H9 (cell line): Measurements from ENCODE around the gene GABRR2. TPM values are rescaled to one million over a fixed set of nuclear protein-coding genes. Genes with fewer than 3 reads are reported as not detected.

Experiments
- DNase-seq: peaks from one replicate; pipeline ENCODE4 v3.0.0-alpha.2; 2017
- H2AFZ ChIP-seq: one replicate; pipeline ENCODE4 v1.6.1; 2013; ENCODE audit warnings: mild to moderate bottlenecking, low read length, control low read depth, moderate library complexity
- H2AK5ac ChIP-seq: 2 replicates; pipeline ENCODE4 v1.6.1; 2013; ENCODE audit warnings: low read length, control low read depth, mixed read lengths; ENCODE audit not compliant: insufficient read length
- H2BK120ac ChIP-seq: one replicate; pipeline ENCODE4 v1.6.1; 2013; ENCODE audit warnings: low read depth, mild to moderate bottlenecking, low read length, control low read depth, inconsistent platforms; ENCODE audit not compliant: poor library complexity, severe bottlenecking
- H2BK12ac ChIP-seq: 2 replicates; pipeline ENCODE4 v1.6.1; 2013; ENCODE audit warnings: low read length, control low read depth, mixed read lengths, low read depth; ENCODE audit not compliant: insufficient read length
- H2BK15ac ChIP-seq: 2 replicates; pipeline ENCODE4 v1.6.1; 2013; ENCODE audit warnings: low read depth, low read length, control low read depth
- H2BK20ac ChIP-seq: one replicate; pipeline ENCODE4 v1.6.1; 2013; ENCODE audit warnings: low read depth, mild to moderate bottlenecking, low read length, control low read depth, inconsistent platforms; ENCODE audit not compliant: poor library complexity, severe bottlenecking
- H2BK5ac ChIP-seq: 2 replicates; pipeline ENCODE4 v1.6.1; 2013; ENCODE audit warnings: low read length, control low read depth, mixed read lengths; ENCODE audit not compliant: insufficient read length
- H3K14ac ChIP-seq: 2 replicates; pipeline ENCODE4 v1.6.1; 2013; ENCODE audit warnings: low read length, control low read depth; ENCODE audit not compliant: insufficient read depth
- H3K18ac ChIP-seq: 2 replicates; pipeline ENCODE4 v1.6.1; 2013; ENCODE audit warnings: low read depth, mild to moderate bottlenecking, mixed read lengths, low read length, control low read depth; ENCODE audit not compliant: insufficient read length
- H3K23ac ChIP-seq: 2 replicates; pipeline ENCODE4 v1.6.1; 2013; ENCODE audit warnings: low read length, control low read depth, mixed read lengths, low read depth; ENCODE audit not compliant: insufficient read length
- H3K23me2 ChIP-seq: 2 replicates; pipeline ENCODE4 v1.6.1; 2013; ENCODE audit warnings: low read depth, mild to moderate bottlenecking, mixed read lengths, low read length, control low read depth; ENCODE audit not compliant: insufficient read length, poor library complexity, severe bottlenecking
- H3K27ac ChIP-seq: 2 replicates; pipeline ENCODE4 v1.5.1; 2013; ENCODE audit warnings: low read length, control low read depth, mixed read lengths, low read depth; ENCODE audit not compliant: insufficient read length
- H3K27me3 ChIP-seq: 2 replicates; pipeline ENCODE4 v1.6.1; 2013; ENCODE audit warnings: low read length, control low read depth, inconsistent platforms; ENCODE audit not compliant: insufficient read depth
- H3K4ac ChIP-seq: 2 replicates; pipeline ENCODE4 v1.6.1; 2013; ENCODE audit warnings: low read depth, mild to moderate bottlenecking, control low read depth, inconsistent platforms, low read length, moderate library complexity
- H3K4me1 ChIP-seq: 2 replicates; pipeline ENCODE4 v1.6.1; 2013; ENCODE audit warnings: low read length, control low read depth, inconsistent platforms; ENCODE audit not compliant: insufficient read depth
- H3K4me2 ChIP-seq: 2 replicates; pipeline ENCODE4 v1.6.1; 2013; ENCODE audit warnings: low read length, control low read depth, mixed read lengths; ENCODE audit not compliant: insufficient read length, insufficient read depth
- H3K56ac ChIP-seq: 2 replicates; pipeline ENCODE4 v1.6.1; 2013; ENCODE audit warnings: low read depth, mild to moderate bottlenecking, mixed read lengths, low read length, control low read depth; ENCODE audit not compliant: insufficient read length
- H3K79me1 ChIP-seq: 2 replicates; pipeline ENCODE4 v1.6.1; 2013; ENCODE audit warnings: low read depth, mild to moderate bottlenecking, moderate library complexity, low read length, control low read depth, inconsistent platforms; ENCODE audit not compliant: insufficient read depth, poor library complexity, severe bottlenecking
- H3K79me2 ChIP-seq: 2 replicates; pipeline ENCODE4 v1.6.1; 2013; ENCODE audit warnings: low read length, control low read depth, inconsistent platforms; ENCODE audit not compliant: insufficient read depth
- H3K9ac ChIP-seq: 2 replicates; pipeline ENCODE4 v1.6.1; 2013; ENCODE audit warnings: low read length, control low read depth, mixed read lengths; ENCODE audit not compliant: insufficient read length; ENCODE audit errors: extremely low read depth
- H3K9me3 ChIP-seq: one replicate; pipeline ENCODE4 v1.6.1; 2013; ENCODE audit warnings: low read depth, low read length, inconsistent platforms; ENCODE audit not compliant: control insufficient read depth
- H3T11ph ChIP-seq: one replicate; pipeline ENCODE4 v1.6.1; 2013; ENCODE audit warnings: mild to moderate bottlenecking, low read length, control low read depth, inconsistent platforms
- H4K20me1 ChIP-seq: one replicate; pipeline ENCODE4 v1.6.1; 2013; ENCODE audit not compliant: control insufficient read depth, insufficient read length, insufficient read depth
- H4K5ac ChIP-seq: 2 replicates; pipeline ENCODE4 v1.6.1; 2013; ENCODE audit warnings: low read depth, mild to moderate bottlenecking, mixed read lengths, low read length, control low read depth; ENCODE audit not compliant: insufficient read length
- H4K8ac ChIP-seq: replicated peaks from 2 replicates; pipeline ENCODE4 v1.6.1; 2013; ENCODE audit warnings: low read length, control low read depth, mixed read lengths, low read depth; ENCODE audit not compliant: insufficient read length
- H4K91ac ChIP-seq: 2 replicates; pipeline ENCODE4 v1.6.1; 2013; ENCODE audit warnings: low read depth, mild to moderate bottlenecking, moderate library complexity, mixed read lengths, low read length, control low read depth; ENCODE audit not compliant: insufficient read length
- H3K27ac Mint-ChIP-seq, 3 experiments: 2 replicates in 2 of 3; 3 replicates in 1 of 3; pipeline ENCODE4 v1.8.0; 2020 to 2021; ENCODE audit warnings: mixed read lengths in 3 of 3, mild to moderate bottlenecking in 1 of 3, moderate library complexity in 1 of 3
- H3K27me3 Mint-ChIP-seq: 2 replicates; pipeline ENCODE4 v1.8.0; 2021; ENCODE audit warnings: low read depth, mild to moderate bottlenecking, moderate library complexity, mixed read lengths
- H3K36me3 Mint-ChIP-seq, 3 experiments: 2 replicates in 2 of 3; 3 replicates in 1 of 3; pipeline ENCODE4 v1.8.0; 2020 to 2021; ENCODE audit warnings: low read depth in 3 of 3, mixed read lengths in 3 of 3; ENCODE audit not compliant: insufficient read depth in 1 of 3
- H3K4me1 Mint-ChIP-seq, 2 experiments: 2 replicates each; pipeline ENCODE4 v1.8.0; 2020; ENCODE audit warnings: mixed read lengths in 2 of 2
- H3K4me3 Mint-ChIP-seq, 2 experiments: 2 replicates in 1 of 2; 3 replicates in 1 of 2; pipeline ENCODE4 v1.8.0; 2020 to 2021; ENCODE audit warnings: mild to moderate bottlenecking in 2 of 2, mixed read lengths in 2 of 2, moderate library complexity in 1 of 2
- H3K9me3 Mint-ChIP-seq, 2 experiments: 2 replicates in 1 of 2; 3 replicates in 1 of 2; pipeline ENCODE4 v1.8.0; 2020; ENCODE audit warnings: mild to moderate bottlenecking in 2 of 2, mixed read lengths in 2 of 2, moderate library complexity in 1 of 2
- CTCF ChIP-seq: fragments of 200-600 bp; sonication (generic); conservative IDR thresholded peaks from 3 replicates; pipeline ENCODE4 v1.8.0; 2021; ENCODE audit warnings: antibody characterized with exemption, mild to moderate bottlenecking
- WGBS: extraction: QIAGEN DNeasy Blood & Tissue Kit; methylation state at CpG from one replicate; pipeline ENCODE4 v1.1.7; 2013; ENCODE audit warnings: missing lambda C conversion rate, low lambda C conversion rate, mixed read lengths; ENCODE audit not compliant: insufficient read length; ENCODE audit errors: extremely low coverage; 5-methylcytosine and 5-hydroxymethylcytosine counted together
- total RNA-seq: library from RNA; stranded (reverse); gene quantifications from 2 replicates; pipeline ENCODE4 v1.2.1, GENCODE V29; 2021

GABRR2 gene
- total RNA-seq, 1 experiment from 2014 or later, result not detected

GRCh38 chr6:89272596-89272995, 42.5 kb downstream of the GABRR2 start:
- Histone ChIP-seq H3K79me1 (no peaks in the 10 kb centered on the region), H3K27me3 (no peaks in the 10 kb centered on the region), H2BK20ac (no peak overlapping the region), H3K56ac (no peak overlapping the region), H3K14ac (no peak overlapping the region), H2BK5ac (no peak overlapping the region), H4K8ac (no peak overlapping the region), H2AFZ (no peak overlapping the region), H2BK120ac (no peak overlapping the region), H4K5ac (no peak overlapping the region), H3K4me2 (no peak overlapping the region), H2BK15ac (no peak overlapping the region), H3K23ac (no peak overlapping the region), H3T11ph (no peak overlapping the region), H3K18ac (no peak overlapping the region), H3K79me2 (no peaks in the 10 kb centered on the region), H3K9ac (no peak overlapping the region), H3K4ac (no peak overlapping the region), H4K91ac (no peak overlapping the region), H2BK12ac (no peak overlapping the region), H4K20me1 (no peaks in the 10 kb centered on the region), H2AK5ac (no peak overlapping the region), H3K4me1 (no peaks in the 10 kb centered on the region), H3K9me3 (no peaks in the 10 kb centered on the region), H3K27ac (no peak overlapping the region), H3K23me2 (no peaks in the 10 kb centered on the region)
- no peaks in the 10 kb centered on the region for H3K9me3 Mint-ChIP-seq
- no peak overlapping the region for H3K4me3 Mint-ChIP-seq
- H3K27me3 Mint-ChIP-seq, result peaks cover 4% of the 10 kb centered on the region; the same call in 1 of the 2 replicates
- H3K4me1 Mint-ChIP-seq, result no peaks in the 10 kb centered on the region
- WGBS, result no CpG with 5 or more reads among the region's 11 CpGs
- no peak for DNase-seq
- no peaks in the 10 kb centered on the region for H3K36me3 Mint-ChIP-seq
- H3K27ac Mint-ChIP-seq, result no peak overlapping the region
- no peak for TF ChIP-seq CTCF
